ENCODE measurements around the gene TNFRSF19. TPM values are rescaled to one million over a fixed set of nuclear protein-coding genes. Genes with fewer than 3 reads are reported as not detected.

Gene TNFRSF19
- total RNA-seq, 2 donors from 2014 or later, result 0.82 to 0.90 TPM

DNA sequence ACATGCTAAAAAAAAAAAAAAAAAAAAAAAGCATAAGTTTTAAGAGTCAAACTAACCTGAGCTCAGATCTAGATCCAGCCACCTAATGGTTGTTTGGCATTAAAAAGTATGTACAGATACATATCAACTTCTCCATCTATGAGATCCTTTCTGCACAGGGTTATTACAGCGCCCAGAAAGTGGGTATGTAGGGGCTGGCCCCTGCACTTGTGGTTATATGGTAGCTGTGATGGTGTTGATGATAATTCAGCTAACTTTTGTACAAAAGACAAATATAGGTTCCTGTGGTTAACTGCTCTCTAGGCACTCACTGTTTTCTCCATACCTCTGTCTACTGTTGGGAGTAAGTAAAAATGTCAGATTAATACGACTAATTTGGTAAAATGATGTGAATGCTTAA is 81.7 kb downstream of the TNFRSF19 start:
- no peaks in the 10 kb centered on the region for H3K9me3 ChIP-seq
- H3K4me3 ChIP-seq, result no peak overlapping the region
- DNase-seq, result no peak
- no peak for TF ChIP-seq CTCF (IDR thresholded peaks at IDR 0.05)
- intact Hi-C loops (cut with DNase I), result no loop called here
- H3K27me3 ChIP-seq, result no peaks in the 10 kb centered on the region
- no peak overlapping the region for H3K27ac ChIP-seq
- H3K9ac ChIP-seq (ENCODE audit: low read depth in 2 of 2, low read length in 2 of 2), result no peak overlapping the region
- H3K36me3 ChIP-seq, result no peaks in the 10 kb centered on the region
- H3K4me1 ChIP-seq, result no peaks in the 10 kb centered on the region

DNA sequence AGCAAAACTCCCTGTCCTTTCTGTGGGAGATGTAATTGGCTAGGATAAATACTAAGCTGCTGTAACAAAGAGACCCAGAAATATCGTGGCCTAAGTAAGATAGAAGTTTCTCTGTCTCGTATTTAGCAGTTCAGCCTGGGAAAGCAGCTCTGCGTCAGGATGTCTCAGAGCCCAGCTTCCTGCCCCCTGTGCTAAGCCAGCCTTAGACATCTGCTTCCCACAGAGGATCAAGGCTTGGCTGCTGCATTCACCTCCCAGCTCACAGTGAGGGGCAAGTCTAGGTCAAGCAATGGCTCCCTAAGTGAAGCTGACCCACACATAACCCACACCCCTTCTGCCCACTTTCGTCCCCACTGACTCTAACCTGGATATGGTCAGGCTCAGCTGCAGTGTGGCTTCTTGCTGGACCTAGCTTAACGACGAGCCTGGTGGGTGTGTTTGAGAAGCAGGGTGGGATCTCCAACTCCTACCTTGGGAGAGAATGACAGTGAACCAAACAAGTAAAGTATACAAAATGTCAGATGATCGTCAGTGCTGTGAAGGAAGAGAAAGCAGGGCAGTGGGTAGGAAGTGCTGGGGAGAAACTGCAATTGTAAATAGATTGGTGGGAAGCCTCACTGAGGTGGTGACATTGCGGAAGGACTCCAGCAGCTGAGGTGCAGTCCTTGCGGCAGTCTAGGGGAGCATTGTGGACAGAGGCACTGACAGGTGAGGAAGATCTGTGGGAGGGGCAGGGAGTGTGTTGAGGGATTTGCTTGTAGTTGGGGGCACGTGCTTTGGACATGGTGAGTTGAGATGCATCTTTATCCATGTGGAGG is 82.9 kb downstream of the TNFRSF19 start:
- no peaks in the 10 kb centered on the region for H3K4me1 ChIP-seq
- no peak overlapping the region for H3K4me3 ChIP-seq
- H3K9ac ChIP-seq (ENCODE audit: low read depth in 2 of 2, low read length in 2 of 2), result no peak overlapping the region
- no peak overlapping the region for H3K27ac ChIP-seq
- no peak for DNase-seq
- intact Hi-C loops (cut with DNase I), result no loop called here
- H3K36me3 ChIP-seq, result no peaks in the 10 kb centered on the region
- TF ChIP-seq CTCF (IDR thresholded peaks at IDR 0.05), result no peak
- no peaks in the 10 kb centered on the region for H3K27me3 ChIP-seq
- no peaks in the 10 kb centered on the region for H3K9me3 ChIP-seq

- no peaks in the 10 kb centered on the region for H3K9me3 ChIP-seq
- no peak overlapping the region for H3K4me3 ChIP-seq
- H3K9ac ChIP-seq (ENCODE audit: low read depth in 2 of 2, low read length in 2 of 2), result no peak overlapping the region
- no peak for DNase-seq
- H3K27me3 ChIP-seq, result no peaks in the 10 kb centered on the region
- no peaks in the 10 kb centered on the region for H3K36me3 ChIP-seq
- no peaks in the 10 kb centered on the region for H3K4me1 ChIP-seq
- intact Hi-C loops (cut with DNase I), result no loop called here
- TF ChIP-seq CTCF (IDR thresholded peaks at IDR 0.05), result no peak
- no peak overlapping the region for H3K27ac ChIP-seq
Observed at GRCh38 chr13:23654111-23655110, 84.2 kb downstream of the TNFRSF19 start.

- Histone ChIP-seq H3K27me3 (no peaks in the 10 kb centered on the region), H3K36me3 (no peaks in the 10 kb centered on the region), H3K9ac (ENCODE audit: low read depth in 2 of 2, low read length in 2 of 2) (no peak overlapping the region), H3K4me3 (no peak overlapping the region), H3K27ac (no peak overlapping the region), H3K4me1 (no peaks in the 10 kb centered on the region), H3K9me3 (no peaks in the 10 kb centered on the region)
- intact Hi-C loops (cut with DNase I), result no loop called here
- no peak for DNase-seq
- no peak for TF ChIP-seq CTCF (IDR thresholded peaks at IDR 0.05)
Observed at GRCh38 chr13:23655321-23655720, 85.1 kb downstream of the TNFRSF19 start.

GRCh38 chr13:23656637-23657371 is 86.6 kb downstream of the TNFRSF19 start:
- H3K9ac ChIP-seq (ENCODE audit: low read depth in 2 of 2, low read length in 2 of 2), result no peak overlapping the region
- no peak for DNase-seq
- intact Hi-C loops (cut with DNase I), result no loop called here
- H3K27ac ChIP-seq, result no peak overlapping the region
- no peaks in the 10 kb centered on the region for H3K9me3 ChIP-seq
- no peaks in the 10 kb centered on the region for H3K4me1 ChIP-seq
- H3K27me3 ChIP-seq, result no peaks in the 10 kb centered on the region
- TF ChIP-seq CTCF (IDR thresholded peaks at IDR 0.05), result no peak
- H3K36me3 ChIP-seq, result no peaks in the 10 kb centered on the region
- no peak overlapping the region for H3K4me3 ChIP-seq

Measured in colonic mucosa (tissue), 4 donors.